Nephron (organoid): ENCODE measurements around the gene PAN3.
A peak's percentile ranks its signal among the peaks of the same experiment; 100 is the strongest.

ENCODE experiments used
- H3K27ac Mint-ChIP-seq, 3 experiments: 2 replicates each; pipeline ENCODE4 v1.8.0; 2020; ENCODE audit warnings: mixed read lengths in 3 of 3, mild to moderate bottlenecking in 2 of 3, moderate library complexity in 1 of 3
- H3K27me3 Mint-ChIP-seq: 2 replicates; pipeline ENCODE4 v1.8.0; 2021; ENCODE audit warnings: low read depth, mild to moderate bottlenecking, moderate library complexity, mixed read lengths
- H3K36me3 Mint-ChIP-seq: 2 replicates; pipeline ENCODE4 v1.8.0; 2020; ENCODE audit warnings: low read depth, mixed read lengths
- H3K4me1 Mint-ChIP-seq: 2 replicates; pipeline ENCODE4 v1.8.0; 2020; ENCODE audit warnings: mixed read lengths
- H3K4me3 Mint-ChIP-seq, 3 experiments: 2 replicates each; pipeline ENCODE4 v1.8.0; 2020; ENCODE audit warnings: mild to moderate bottlenecking in 3 of 3, mixed read lengths in 3 of 3, moderate library complexity in 2 of 3
- H3K9me3 Mint-ChIP-seq: 2 replicates; pipeline ENCODE4 v1.8.0; 2020; ENCODE audit warnings: mixed read lengths
- TF ChIP-seq, protein P1 (sequence below), 3 experiments: fragments of 200-600 bp; sonication (generic); IDR thresholded peaks; one replicate each; pipeline ENCODE4 v1.5.0; 2021; ENCODE audit warnings: antibody characterized with exemption in 3 of 3; ENCODE audit not compliant: unreplicated experiment in 3 of 3

PAN3 gene

DNA sequence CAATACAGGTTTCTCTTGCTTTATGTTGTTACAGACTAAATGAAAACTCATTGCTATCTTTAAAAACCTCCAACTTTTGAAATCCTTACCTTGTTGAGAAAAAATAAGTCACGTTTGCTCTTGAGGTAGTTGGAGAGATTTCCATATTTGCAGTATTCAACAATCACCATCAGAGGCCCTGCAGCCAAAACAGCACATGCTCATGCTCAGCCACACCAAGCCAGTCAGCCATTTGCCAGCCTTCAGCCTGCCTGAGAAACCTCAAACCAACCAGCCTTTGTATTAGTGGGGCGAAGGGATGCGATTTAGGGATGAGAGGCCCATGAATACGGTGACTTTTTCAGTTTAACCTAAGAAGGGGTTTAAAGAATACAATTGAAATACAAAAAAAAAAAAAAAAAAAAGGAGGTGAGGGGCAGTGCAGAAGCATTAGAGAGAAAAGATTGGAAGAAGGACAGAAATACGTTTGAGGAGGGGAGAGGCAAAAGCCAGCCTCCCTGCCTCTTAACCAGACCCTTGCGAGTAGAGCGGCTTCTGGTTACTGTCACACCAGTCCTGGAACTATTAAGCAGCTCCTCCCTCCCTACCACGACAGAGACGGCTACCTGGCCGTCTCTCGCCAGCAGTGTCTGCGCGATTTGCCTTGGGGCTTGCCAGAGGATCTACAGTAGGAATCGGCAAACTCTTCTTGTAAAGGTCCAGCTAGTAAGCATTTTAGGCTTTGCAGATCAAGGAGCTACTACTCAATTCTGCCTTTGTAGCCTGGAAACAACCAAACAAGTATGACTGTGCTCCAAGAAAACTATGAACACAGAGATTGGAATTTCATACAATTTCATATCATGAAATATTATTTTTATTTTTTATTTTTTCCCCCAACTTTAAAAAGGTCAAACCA is 189.3 kb downstream of the PAN3 start:
- Mint-ChIP-seq H3K27me3 (peaks cover 4% of the 10 kb centered on the region), H3K27ac (peak overlapping the region; percentile 7 to 38 (median 13)), H3K36me3 (no peaks in the 10 kb centered on the region), H3K4me1 (peaks cover 28% of the 10 kb centered on the region), H3K9me3 (no peaks in the 10 kb centered on the region), H3K4me3 (no peak overlapping the region)
- TF ChIP-seq, protein P1, sequence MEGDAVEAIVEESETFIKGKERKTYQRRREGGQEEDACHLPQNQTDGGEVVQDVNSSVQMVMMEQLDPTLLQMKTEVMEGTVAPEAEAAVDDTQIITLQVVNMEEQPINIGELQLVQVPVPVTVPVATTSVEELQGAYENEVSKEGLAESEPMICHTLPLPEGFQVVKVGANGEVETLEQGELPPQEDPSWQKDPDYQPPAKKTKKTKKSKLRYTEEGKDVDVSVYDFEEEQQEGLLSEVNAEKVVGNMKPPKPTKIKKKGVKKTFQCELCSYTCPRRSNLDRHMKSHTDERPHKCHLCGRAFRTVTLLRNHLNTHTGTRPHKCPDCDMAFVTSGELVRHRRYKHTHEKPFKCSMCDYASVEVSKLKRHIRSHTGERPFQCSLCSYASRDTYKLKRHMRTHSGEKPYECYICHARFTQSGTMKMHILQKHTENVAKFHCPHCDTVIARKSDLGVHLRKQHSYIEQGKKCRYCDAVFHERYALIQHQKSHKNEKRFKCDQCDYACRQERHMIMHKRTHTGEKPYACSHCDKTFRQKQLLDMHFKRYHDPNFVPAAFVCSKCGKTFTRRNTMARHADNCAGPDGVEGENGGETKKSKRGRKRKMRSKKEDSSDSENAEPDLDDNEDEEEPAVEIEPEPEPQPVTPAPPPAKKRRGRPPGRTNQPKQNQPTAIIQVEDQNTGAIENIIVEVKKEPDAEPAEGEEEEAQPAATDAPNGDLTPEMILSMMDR (IDR thresholded peaks at IDR 0.05; ENCODE audit: unreplicated experiment in 3 of 3) = no peak

DNA sequence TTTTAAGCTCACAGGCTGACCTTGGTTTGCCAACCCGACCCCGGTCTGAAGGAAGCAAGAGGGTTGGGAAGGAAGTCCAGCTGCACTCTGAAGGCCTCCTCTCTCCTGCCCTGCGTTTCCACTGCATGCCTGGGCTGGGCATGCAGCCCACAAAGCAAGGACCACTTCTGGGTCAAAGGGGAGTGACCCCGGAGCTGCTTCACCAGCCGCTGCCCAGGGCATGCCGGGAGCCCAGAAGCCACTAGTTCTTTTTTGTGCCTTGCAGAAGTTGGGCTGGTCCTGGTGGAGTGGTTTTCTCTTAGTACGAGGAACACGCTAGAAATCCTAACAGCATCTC is 189.9 kb downstream of the PAN3 start:
- H3K4me3 Mint-ChIP-seq = no peak overlapping the region
- TF ChIP-seq, protein P1 (IDR thresholded peaks at IDR 0.05; ENCODE audit: unreplicated experiment in 3 of 3) = no peak
- H3K9me3 Mint-ChIP-seq = no peaks in the 10 kb centered on the region
- H3K4me1 Mint-ChIP-seq = peaks cover 26% of the 10 kb centered on the region
- no peaks in the 10 kb centered on the region for H3K36me3 Mint-ChIP-seq
- no peaks in the 10 kb centered on the region for H3K27me3 Mint-ChIP-seq
- H3K27ac Mint-ChIP-seq = no peak overlapping the region

DNA sequence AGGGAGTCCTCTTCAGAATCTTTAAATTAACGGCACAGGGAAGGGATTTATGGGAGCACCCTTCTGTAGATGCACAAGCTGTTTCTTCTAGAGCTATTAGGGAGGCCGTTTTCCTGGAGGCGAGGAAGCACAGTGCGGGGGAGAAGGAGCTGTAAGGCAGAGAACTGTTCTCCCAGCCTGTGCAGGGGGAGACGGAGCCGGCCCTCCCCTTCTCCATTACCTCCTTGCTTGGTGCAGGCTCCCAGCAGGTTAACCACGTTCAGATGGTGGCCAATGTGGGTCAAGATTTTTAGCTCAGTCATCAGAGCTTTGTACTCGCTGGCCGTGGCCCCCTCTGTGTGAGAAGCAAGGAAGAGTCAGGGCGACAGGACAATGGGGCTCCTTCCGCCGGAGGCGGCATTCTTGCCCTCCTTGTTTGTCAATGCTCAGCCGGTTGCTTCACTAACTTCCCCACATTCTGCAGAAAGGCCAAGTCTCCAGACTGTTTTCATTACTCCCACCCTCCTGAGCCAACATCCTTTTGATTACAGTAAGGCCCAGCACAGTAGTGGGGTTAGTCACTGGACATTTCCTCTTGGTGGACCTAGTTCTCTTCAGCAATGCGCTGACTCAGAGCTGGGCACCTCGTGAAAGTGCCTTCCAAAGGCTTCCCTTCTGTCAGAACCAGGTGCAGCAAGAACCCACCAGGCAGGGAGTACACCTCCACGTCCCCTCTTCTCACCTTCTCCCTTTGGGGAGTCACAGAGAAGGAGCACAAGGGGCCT is 191.2 kb downstream of the PAN3 start:
- Mint-ChIP-seq H3K9me3 (no peaks in the 10 kb centered on the region), H3K4me3 (no peak overlapping the region), H3K4me1 (peaks cover 25% of the 10 kb centered on the region), H3K27ac (peak overlapping the region; percentile 69 to 83 (median 73)), H3K27me3 (no peaks in the 10 kb centered on the region), H3K36me3 (no peaks in the 10 kb centered on the region)
- TF ChIP-seq, protein P1 (IDR thresholded peaks at IDR 0.05; ENCODE audit: unreplicated experiment in 3 of 3) = no peak

DNA sequence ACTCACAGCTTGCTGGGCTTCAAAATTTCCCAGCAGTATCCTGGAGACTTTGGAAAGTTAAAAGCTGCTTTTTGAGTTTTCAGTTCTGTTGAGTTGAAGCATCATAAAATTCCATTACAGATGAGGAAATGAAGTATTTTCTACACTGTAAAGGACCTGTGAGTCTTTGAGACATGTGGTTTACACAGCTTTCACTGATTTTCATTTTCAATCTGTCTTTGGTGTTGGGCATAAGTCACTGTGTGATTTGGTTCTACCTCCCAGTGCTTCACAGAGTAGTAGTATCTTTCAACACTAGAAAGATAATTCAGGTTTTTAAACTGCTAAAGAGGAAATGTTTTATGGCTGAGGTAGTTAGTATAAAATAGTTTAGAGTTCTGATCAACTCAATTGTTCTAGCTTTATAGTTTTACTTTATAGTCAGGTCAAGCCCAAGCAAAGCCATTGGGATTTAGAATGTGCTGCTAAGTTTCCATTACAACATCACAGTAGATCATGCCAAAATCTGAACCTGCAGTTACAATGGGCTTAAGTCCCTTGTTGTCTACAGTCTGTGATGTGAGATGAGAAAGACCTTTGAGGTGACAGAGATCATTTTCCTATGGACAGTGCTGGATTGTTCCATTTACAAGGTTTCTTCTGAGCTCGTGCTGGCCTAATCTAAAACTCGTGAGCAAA is 195.0 kb downstream of the PAN3 start:
- TF ChIP-seq, protein P1 (IDR thresholded peaks at IDR 0.05; ENCODE audit: unreplicated experiment in 3 of 3) = no peak
- H3K36me3 Mint-ChIP-seq = no peaks in the 10 kb centered on the region

DNA sequence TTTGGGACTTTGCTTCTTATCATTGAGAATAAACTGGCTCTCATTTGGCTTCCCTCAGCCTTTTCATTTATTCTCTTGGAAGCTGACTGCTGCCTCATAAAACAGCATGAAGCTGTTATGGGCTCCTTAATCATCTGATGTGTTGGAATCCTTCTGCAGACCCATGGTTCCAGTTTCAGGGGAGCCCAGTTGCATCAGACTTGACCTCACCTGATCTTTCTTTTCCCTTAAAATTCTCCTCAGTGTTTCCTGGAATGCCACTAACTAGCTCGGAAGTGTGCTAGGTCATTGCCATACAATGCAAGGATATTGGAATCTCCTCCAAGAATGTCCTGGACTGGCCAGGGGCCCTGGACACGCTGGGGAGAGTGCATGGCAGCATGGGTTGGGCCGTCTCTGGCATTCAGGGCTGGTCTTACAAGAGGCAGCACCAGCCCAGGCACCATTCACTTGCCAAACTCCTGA is 197.9 kb downstream of the PAN3 start:
- Mint-ChIP-seq H3K36me3 (no peaks in the 10 kb centered on the region), H3K27ac (peak overlapping the region; percentile 3 to 69 (median 61)), H3K9me3 (no peaks in the 10 kb centered on the region), H3K4me3 (peak overlapping the region in 1 of 3 experiments; percentile 21), H3K27me3 (peaks cover 11% of the 10 kb centered on the region), H3K4me1 (peaks cover 49% of the 10 kb centered on the region)
- TF ChIP-seq, protein P1 (IDR thresholded peaks at IDR 0.05; ENCODE audit: unreplicated experiment in 3 of 3) = no peak

More for the DNA sequence above, 195.0 kb downstream of the PAN3 start:
- H3K27ac Mint-ChIP-seq = peak overlapping the region in 2 of 3 experiments; percentile 56 to 57
- no peaks in the 10 kb centered on the region for H3K9me3 Mint-ChIP-seq
- H3K4me1 Mint-ChIP-seq = peaks cover 48% of the 10 kb centered on the region
- H3K4me3 Mint-ChIP-seq = no peak overlapping the region
- H3K27me3 Mint-ChIP-seq = peaks cover 11% of the 10 kb centered on the region
